Measurements from ENCODE around the gene BLOC1S6.

- TF ChIP-seq POLR2A (IDR thresholded peaks at IDR 0.05) (no peak), CTCF (IDR thresholded peaks at IDR 0.05) (no peak)
Observed at GRCh38 chr15:45550436-45550835, 36.7 kb upstream of the BLOC1S6 start.

All from esophagus squamous epithelium (tissue), 4 donors.